SH-SY5Y (cell line): ENCODE data around the gene IRF2.

Experiments used
- GATA2 ChIP-seq: IDR thresholded peaks from 2 replicates; pipeline ENCODE4 v1.6.1; 2011; ENCODE audit warnings: mild to moderate bottlenecking, low read depth, low read length
- GATA3 ChIP-seq: IDR thresholded peaks from 2 replicates; pipeline ENCODE4 v1.6.1; 2011; ENCODE audit warnings: low read depth, mild to moderate bottlenecking, low read length, moderate library complexity

DNA sequence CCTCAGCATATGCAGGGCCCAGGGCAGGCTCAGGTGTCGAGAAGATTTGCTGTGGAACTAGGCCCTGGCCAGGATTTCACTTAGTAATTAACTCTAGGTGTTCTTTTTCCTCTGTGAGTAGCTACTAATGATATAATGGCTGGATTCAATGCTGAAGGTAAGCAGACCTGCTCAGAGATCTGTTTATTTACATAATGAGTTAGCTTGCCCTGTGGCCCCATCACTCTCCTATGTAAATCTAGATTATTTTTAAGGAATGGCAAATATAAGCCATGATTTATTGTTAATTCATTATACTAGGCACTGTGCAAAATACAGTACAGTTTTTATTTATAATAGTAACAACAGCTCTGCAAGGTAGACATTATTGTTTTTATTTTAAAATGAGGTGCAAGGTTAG is 117.2 kb downstream of the IRF2 start:
- TF ChIP-seq GATA2: no peak
- TF ChIP-seq GATA3: no peak
